Common myeloid progenitor, CD34-positive (primary cell): Measurements from ENCODE around the gene GNAI3.

Experiments used
- CTCF ChIA-PET: fragments of 350-600 bp; sonication (Branson Sonifier 250); formaldehyde crosslinking; loops from one replicate; lab custom pipeline; 2021; ENCODE audit warnings: antibody characterized with exemption; lab: Charles Lee
- POLR2A ChIA-PET: fragments of 350-600 bp; sonication (Branson Sonifier 250); formaldehyde crosslinking; loops from one replicate; lab custom pipeline; 2021; ENCODE audit warnings: antibody characterized with exemption; lab: Charles Lee
- DNase-seq, 3 donors: peaks; one replicate each; pipeline versions ENCODE4 v3.0.0 to v3.0.0-alpha.2; 2013
- H3K27ac ChIP-seq, 2 experiments: 1 replicate in 1 of 2; 2 replicates in 1 of 2; pipeline ENCODE4 v1.7.0; 2013; ENCODE audit warnings: inconsistent platforms in 2 of 2, low read length in 2 of 2, mild to moderate bottlenecking in 2 of 2, low read depth in 1 of 2, moderate library complexity in 1 of 2; ENCODE audit not compliant: severe bottlenecking in 2 of 2, insufficient read depth in 1 of 2, poor library complexity in 1 of 2
- H3K27me3 ChIP-seq, 5 experiments: replicated peaks in 2 of 5; 1 replicate in 3 of 5; 2 replicates in 2 of 5; pipeline versions ENCODE4 v1.6.1 to v1.7.0; 2013; ENCODE audit warnings: low read length in 4 of 5, mild to moderate bottlenecking in 2 of 5, moderate library complexity in 2 of 5, inconsistent platforms in 1 of 5; ENCODE audit not compliant: insufficient read depth in 5 of 5, control insufficient read depth in 4 of 5
- H3K36me3 ChIP-seq, 4 experiments: 1 replicate in 2 of 4; 2 replicates in 2 of 4; pipeline versions ENCODE4 v1.6.1 to v1.7.0; 2013; ENCODE audit warnings: low read length in 3 of 4, control low read depth in 1 of 4, mild to moderate bottlenecking in 1 of 4; ENCODE audit not compliant: control insufficient read depth in 4 of 4, insufficient read depth in 4 of 4
- H3K4me1 ChIP-seq, 4 experiments: 1 replicate in 3 of 4; 2 replicates in 1 of 4; pipeline versions ENCODE4 v1.6.1 to v1.7.1; 2013; ENCODE audit warnings: low read length in 3 of 4, mild to moderate bottlenecking in 3 of 4, control low read depth in 1 of 4, inconsistent platforms in 1 of 4, moderate library complexity in 1 of 4; ENCODE audit not compliant: control insufficient read depth in 4 of 4, insufficient read depth in 4 of 4; ENCODE audit errors: control extremely low read depth in 1 of 4
- H3K4me3 ChIP-seq, 7 experiments: 1 replicate in 4 of 7; 2 replicates in 3 of 7; pipeline versions ENCODE4 v1.5.1 to v1.7.0; 2013; ENCODE audit warnings: mild to moderate bottlenecking in 7 of 7, low read length in 6 of 7, moderate library complexity in 6 of 7, inconsistent platforms in 2 of 7, low read depth in 2 of 7, control low read depth in 1 of 7; ENCODE audit not compliant: insufficient read depth in 4 of 7, control insufficient read depth in 1 of 7; ENCODE audit errors: extremely low read depth in 1 of 7
- H3K9me3 ChIP-seq, 5 experiments: 1 replicate in 4 of 5; 2 replicates in 1 of 5; pipeline versions ENCODE4 v1.6.1 to v1.7.1; 2013; ENCODE audit warnings: low read length in 4 of 5, mild to moderate bottlenecking in 2 of 5, inconsistent platforms in 1 of 5, low read depth in 1 of 5, moderate library complexity in 1 of 5; ENCODE audit not compliant: control insufficient read depth in 4 of 5, insufficient read depth in 2 of 5; ENCODE audit errors: control extremely low read depth in 1 of 5
- WGBS: methylation state at CpG from one replicate; pipeline ENCODE4 v1.1.5; 2013; ENCODE audit not compliant: insufficient coverage; 5-methylcytosine and 5-hydroxymethylcytosine counted together

GNAI3 gene

GRCh38 chr1:109589679-109590078 is 41.3 kb downstream of the GNAI3 start:
- Histone ChIP-seq H3K36me3 (peaks cover 20 to 78% (median 54%) of the 10 kb centered on the region in 4 experiments), H3K4me3 (no peak overlapping the region), H3K27me3 (no peaks in the 10 kb centered on the region), H3K4me1 (no peaks in the 10 kb centered on the region), H3K9me3 (no peaks in the 10 kb centered on the region), H3K27ac (no peak overlapping the region)
- ChIA-PET CTCF (interaction anchor here (0.8 to 2.0 kb wide), 3 partner anchors 10 to 44 kb away, joined by 4 to 5 read pairs (median 4); no protein-coding TSS in a partner anchor), POLR2A (no interaction called here)
- DNase-seq = no peak

- CTCF ChIA-PET = interaction anchor here (1.1 to 2.7 kb wide), 4 partner anchors 35 to 48 kb away, joined by 3 to 8 read pairs (median 6); no protein-coding TSS in a partner anchor
- DNase-seq = no peak
- no peaks in the 10 kb centered on the region for H3K27me3 ChIP-seq
- no peak overlapping the region for H3K27ac ChIP-seq
- POLR2A ChIA-PET = no interaction called here
- H3K4me1 ChIP-seq = no peaks in the 10 kb centered on the region
- peaks cover 13 to 65% (median 43%) of the 10 kb centered on the region in 4 experiments for H3K36me3 ChIP-seq
- H3K4me3 ChIP-seq = no peak overlapping the region
- no peaks in the 10 kb centered on the region for H3K9me3 ChIP-seq
Measured at GRCh38 chr1:109592916-109593315, 44.5 kb downstream of the GNAI3 start.

- POLR2A ChIA-PET = interaction anchor here (0.6 kb wide), 1 partner anchor 103 kb away, joined by 3 read pairs; no protein-coding TSS in a partner anchor
- no peak overlapping the region for H3K4me3 ChIP-seq
- H3K9me3 ChIP-seq = no peaks in the 10 kb centered on the region
- H3K4me1 ChIP-seq = no peaks in the 10 kb centered on the region
- DNase-seq = no peak
- no peaks in the 10 kb centered on the region for H3K27me3 ChIP-seq
- no peak overlapping the region for H3K27ac ChIP-seq
- CTCF ChIA-PET = interaction anchor here (0.8 to 9.7 kb wide), 7 partner anchors 13 to 178 kb away, joined by 3 to 78 read pairs (median 3); no protein-coding TSS in a partner anchor
- H3K36me3 ChIP-seq = peaks cover 11 to 43% (median 33%) of the 10 kb centered on the region in 4 experiments
- WGBS = no CpG with 5 or more reads among the region's 2 CpGs
Measured at GRCh38 chr1:109595531-109595930, 47.1 kb downstream of the GNAI3 start.

- Histone ChIP-seq H3K4me1 (no peaks in the 10 kb centered on the region), H3K27ac (no peak overlapping the region), H3K4me3 (no peak overlapping the region), H3K9me3 (no peaks in the 10 kb centered on the region), H3K36me3 (peaks cover 2 to 24% (median 16%) of the 10 kb centered on the region in 4 experiments), H3K27me3 (no peaks in the 10 kb centered on the region)
- POLR2A ChIA-PET = no interaction called here
- WGBS = 100% methylated on average over 1 of the region's 1 CpG
- no peak for DNase-seq
- CTCF ChIA-PET = interaction anchor here (0.9 to 9.7 kb wide), 7 partner anchors 13 to 41 kb away, joined by 3 to 78 read pairs (median 12); partner anchors contain the start of genes AMPD2 and GNAT2
Measured at GRCh38 chr1:109598156-109598555, 49.7 kb downstream of the GNAI3 start.

GRCh38 chr1:109598655-109599054 is 50.2 kb downstream of the GNAI3 start:
- Histone ChIP-seq H3K4me1 (peaks cover 0 to 3% (median 0%) of the 10 kb centered on the region in 4 experiments), H3K4me3 (no peak overlapping the region), H3K27ac (no peak overlapping the region), H3K36me3 (peaks cover 1 to 20% (median 11%) of the 10 kb centered on the region in 4 experiments), H3K27me3 (no peaks in the 10 kb centered on the region), H3K9me3 (no peaks in the 10 kb centered on the region)
- 100% methylated on average over 1 of the region's 5 CpGs for WGBS
- peak in 2 of 3 donors; percentile 34 to 35 for DNase-seq
- ChIA-PET POLR2A (no interaction called here), CTCF (interaction anchor here (0.5 to 9.7 kb wide), 7 partner anchors 13 to 111 kb away, joined by 3 to 78 read pairs (median 12); partner anchors contain the start of genes AMPD2 and GNAT2)

GRCh38 chr1:109603229-109603628 is 54.8 kb downstream of the GNAI3 start:
- H3K27me3 ChIP-seq = no peaks in the 10 kb centered on the region
- 100% methylated on average over 2 of the region's 3 CpGs for WGBS
- DNase-seq = no peak
- H3K27ac ChIP-seq = no peak overlapping the region
- no peaks in the 10 kb centered on the region for H3K9me3 ChIP-seq
- H3K36me3 ChIP-seq = peaks cover 0 to 5% (median 0%) of the 10 kb centered on the region in 4 experiments
- H3K4me1 ChIP-seq = peaks cover 0 to 6% (median 1%) of the 10 kb centered on the region in 4 experiments
- no peak overlapping the region for H3K4me3 ChIP-seq
- ChIA-PET CTCF (interaction anchor here (3.6 to 9.7 kb wide), 2 partner anchors 28 to 36 kb away, joined by 21 to 78 read pairs; no protein-coding TSS in a partner anchor), POLR2A (no interaction called here)

DNA sequence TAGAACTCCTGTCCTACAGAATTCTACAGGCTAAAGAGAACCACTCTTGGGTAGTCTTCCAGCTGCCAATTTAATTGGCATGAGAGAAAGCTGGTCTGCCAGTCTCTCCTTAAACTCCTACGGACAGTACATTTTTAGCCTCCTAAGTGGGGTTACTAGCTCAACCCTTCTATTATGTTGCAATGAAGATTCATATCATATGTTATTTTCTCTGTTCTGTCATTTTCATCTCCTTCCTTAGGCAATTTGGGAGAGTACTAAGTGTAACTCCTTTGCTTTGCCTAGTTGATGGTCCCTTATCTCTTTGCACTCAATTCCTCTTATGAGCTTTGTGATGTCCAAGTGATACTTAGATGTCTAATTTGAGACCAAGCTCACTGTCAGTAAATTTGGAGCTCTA is 57.0 kb downstream of the GNAI3 start:
- ChIA-PET CTCF (interaction anchor here (0.9 to 4.0 kb wide), 14 partner anchors 9 to 170 kb away, joined by 3 to 27 read pairs (median 5); partner anchors contain the start of genes AMPD2 and GNAT2), POLR2A (interaction anchor here (0.7 to 1.3 kb wide), 2 partner anchors 11 to 71 kb away, joined by 3 to 4 read pairs; no protein-coding TSS in a partner anchor)
- Histone ChIP-seq H3K4me1 (peaks cover 0 to 7% (median 1%) of the 10 kb centered on the region in 4 experiments), H3K36me3 (peaks cover 0 to 3% (median 0%) of the 10 kb centered on the region in 4 experiments), H3K27ac (no peak overlapping the region), H3K27me3 (no peaks in the 10 kb centered on the region), H3K4me3 (no peak overlapping the region), H3K9me3 (no peaks in the 10 kb centered on the region)
- no peak for DNase-seq
- WGBS = no CpG with 5 or more reads among the region's 1 CpG
